NCI-H1930 (cell line): ENCODE data around the gene ACTR2.
"Not testable (repeated sequence)": the region's sequence is repeated elsewhere in the genome, so short reads cannot be mapped to it uniquely, and the experiment has no call there.

Source experiments
- DNase-seq, 2 experiments: peaks; one replicate each; lab custom pipeline; 2025; lab: John Stamatoyannopoulos, UW

The ACTR2 gene

GRCh38 chr2:65228263-65228750, 676 bp downstream of the ACTR2 start:
- DNase-seq = no peak

GRCh38 chr2:65231121-65231520, 3.5 kb downstream of the ACTR2 start:
- no peak for DNase-seq

- DNase-seq = no peak
Observed at GRCh38 chr2:65231892-65232477, 4.4 kb downstream of the ACTR2 start.

- no peak for DNase-seq
Observed at GRCh38 chr2:65232636-65233035, 5.0 kb downstream of the ACTR2 start.

DNA sequence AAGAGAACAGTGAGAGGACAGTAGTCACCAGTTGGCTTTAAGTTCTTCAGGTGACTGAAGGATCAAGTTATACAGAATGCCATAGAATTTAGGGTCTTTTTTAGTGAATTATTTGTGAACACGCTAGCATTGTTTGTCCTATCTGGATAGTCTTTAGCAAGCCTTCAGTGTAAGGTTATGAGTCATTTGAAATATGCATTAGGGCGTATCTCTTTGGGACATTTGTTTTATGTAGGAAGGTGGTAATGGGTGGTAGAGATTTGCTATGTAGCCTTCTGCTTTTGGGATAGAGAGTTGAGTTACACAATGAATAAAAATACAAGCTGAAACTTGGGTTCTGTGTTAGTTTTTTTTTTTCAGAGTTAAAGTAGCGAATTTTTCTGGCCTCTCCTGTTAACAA, 13.0 kb downstream of the ACTR2 start:
- no peak for DNase-seq

- DNase-seq = not testable (repeated sequence)
Observed at GRCh38 chr2:65244452-65244851, 16.8 kb downstream of the ACTR2 start.

- no peak for DNase-seq
Observed at GRCh38 chr2:65252640-65253039, 25.0 kb downstream of the ACTR2 start.

DNA sequence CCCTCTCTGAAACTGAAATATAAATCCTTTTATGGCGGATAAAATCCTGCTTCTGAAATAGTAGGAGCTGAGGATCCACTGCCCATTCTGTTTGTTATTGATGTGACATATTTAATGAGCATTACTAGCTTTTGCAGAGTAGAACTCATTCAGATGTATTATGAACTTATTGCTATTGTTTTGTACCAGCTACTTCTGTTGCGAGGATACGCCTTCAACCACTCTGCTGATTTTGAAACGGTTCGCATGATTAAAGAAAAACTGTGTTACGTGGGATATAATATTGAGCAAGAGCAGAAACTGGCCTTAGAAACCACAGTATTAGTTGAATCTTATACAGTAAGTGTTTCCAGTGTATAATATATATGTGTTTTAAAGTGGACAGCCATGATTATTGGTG, 27.7 kb downstream of the ACTR2 start:
- DNase-seq = no peak

GRCh38 chr2:65256054-65256453, 28.4 kb downstream of the ACTR2 start:
- DNase-seq = no peak

DNA sequence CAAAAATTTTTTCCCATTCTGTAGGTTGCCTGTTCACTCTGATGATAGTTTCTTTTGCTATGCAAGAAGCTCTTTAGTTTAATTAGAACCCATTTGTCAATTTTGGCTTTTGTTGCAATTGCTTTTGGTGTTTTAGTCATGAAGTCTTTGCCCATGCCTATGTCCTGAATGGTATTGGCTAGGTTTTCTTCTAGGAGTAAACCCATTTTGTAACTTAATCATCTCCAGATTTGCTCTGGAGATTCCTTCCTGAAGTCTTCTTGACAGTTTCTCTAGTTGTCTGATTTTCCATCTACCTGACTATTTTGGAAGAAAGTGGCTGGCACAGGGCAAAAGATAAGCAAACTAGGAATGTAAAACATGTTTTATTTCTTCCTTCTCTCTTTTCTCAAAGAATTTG, 30.2 kb downstream of the ACTR2 start:
- DNase-seq = not testable (repeated sequence)

DNA sequence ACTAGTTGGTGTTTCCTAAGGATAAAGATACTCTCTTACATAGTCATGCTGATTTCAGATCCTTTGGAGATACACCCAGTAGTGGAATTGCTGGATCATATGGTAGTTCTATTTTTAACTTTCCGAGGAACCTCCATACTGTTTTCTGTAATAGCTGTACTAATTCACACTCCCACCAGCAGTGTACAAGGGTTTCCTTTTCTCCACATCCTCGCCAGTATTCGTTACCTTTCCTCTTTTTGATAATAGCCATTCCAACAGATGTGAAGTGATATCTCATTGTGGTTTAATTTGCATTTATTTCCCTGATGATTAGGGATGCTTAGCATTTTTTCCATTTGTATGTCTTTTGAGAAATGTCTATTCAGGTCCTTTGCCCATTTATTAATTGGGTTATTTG, 34.0 kb downstream of the ACTR2 start:
- no peak for DNase-seq

GRCh38 chr2:65263262-65263661, 35.6 kb downstream of the ACTR2 start:
- no peak for DNase-seq

DNA sequence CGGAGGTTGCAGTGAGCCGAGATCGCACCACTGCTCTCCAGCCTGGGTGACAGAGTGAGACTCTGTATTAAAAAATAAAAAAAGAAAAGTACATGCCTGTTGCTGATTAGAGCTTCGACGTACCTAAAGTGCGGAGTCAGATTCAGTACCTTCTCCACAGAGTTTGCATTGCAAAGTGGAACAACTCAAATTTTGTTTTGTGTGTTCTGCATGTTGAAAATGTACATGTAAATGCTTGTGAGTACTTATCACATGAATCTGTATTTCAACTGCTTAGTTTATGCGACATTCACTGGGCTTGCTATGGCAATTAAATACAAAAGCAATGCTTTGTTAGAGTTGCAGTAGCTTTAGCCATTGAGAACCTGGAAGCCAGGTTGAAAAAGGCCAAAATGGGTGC, 36.4 kb downstream of the ACTR2 start:
- DNase-seq = no peak

- peak in 1 of 2 experiments; percentile 46 for DNase-seq
Observed at GRCh38 chr2:65264821-65265670, 37.4 kb downstream of the ACTR2 start.

DNA sequence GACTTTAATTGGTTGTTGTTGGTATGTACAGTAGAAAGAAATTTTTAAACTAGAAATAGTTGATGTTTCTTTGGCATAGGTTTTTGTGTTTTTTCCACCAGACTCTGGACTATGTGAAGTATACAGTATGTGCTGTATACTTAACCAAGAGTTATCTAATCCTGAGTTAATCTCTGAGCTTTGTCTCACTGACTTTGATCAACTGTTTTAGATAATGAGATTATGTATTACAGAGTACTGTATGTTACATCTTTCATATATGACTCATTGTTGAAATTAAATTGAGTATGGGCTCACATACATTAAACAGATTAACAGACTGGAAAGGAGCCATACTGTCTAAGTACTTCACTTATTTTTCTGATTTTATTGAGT, 38.0 kb downstream of the ACTR2 start:
- DNase-seq = no peak

- no peak for DNase-seq
Observed at GRCh38 chr2:65267008-65267407, 39.4 kb downstream of the ACTR2 start.

DNA sequence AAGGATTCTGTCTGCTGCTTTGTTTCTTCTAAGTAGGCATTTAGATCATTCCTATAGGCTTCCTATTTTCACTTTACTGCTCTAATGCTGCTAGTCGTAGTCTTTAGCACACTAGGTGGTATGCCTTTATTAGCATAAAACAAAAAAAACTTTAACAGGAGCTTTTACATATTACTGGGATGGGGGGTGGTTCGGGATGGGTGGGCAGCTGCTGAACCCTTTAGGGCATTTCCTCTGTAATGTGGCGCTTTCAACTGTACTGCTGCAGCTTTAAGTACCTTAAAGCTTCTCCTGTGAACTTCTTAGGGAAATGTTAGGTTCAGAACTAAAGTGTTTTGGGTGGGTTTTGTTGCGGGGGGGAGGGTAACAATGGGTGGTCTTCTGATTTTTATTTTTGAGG, 41.3 kb downstream of the ACTR2 start:
- no peak for DNase-seq

GRCh38 chr2:65273344-65273743, 45.7 kb downstream of the ACTR2 start:
- DNase-seq = no peak

DNA sequence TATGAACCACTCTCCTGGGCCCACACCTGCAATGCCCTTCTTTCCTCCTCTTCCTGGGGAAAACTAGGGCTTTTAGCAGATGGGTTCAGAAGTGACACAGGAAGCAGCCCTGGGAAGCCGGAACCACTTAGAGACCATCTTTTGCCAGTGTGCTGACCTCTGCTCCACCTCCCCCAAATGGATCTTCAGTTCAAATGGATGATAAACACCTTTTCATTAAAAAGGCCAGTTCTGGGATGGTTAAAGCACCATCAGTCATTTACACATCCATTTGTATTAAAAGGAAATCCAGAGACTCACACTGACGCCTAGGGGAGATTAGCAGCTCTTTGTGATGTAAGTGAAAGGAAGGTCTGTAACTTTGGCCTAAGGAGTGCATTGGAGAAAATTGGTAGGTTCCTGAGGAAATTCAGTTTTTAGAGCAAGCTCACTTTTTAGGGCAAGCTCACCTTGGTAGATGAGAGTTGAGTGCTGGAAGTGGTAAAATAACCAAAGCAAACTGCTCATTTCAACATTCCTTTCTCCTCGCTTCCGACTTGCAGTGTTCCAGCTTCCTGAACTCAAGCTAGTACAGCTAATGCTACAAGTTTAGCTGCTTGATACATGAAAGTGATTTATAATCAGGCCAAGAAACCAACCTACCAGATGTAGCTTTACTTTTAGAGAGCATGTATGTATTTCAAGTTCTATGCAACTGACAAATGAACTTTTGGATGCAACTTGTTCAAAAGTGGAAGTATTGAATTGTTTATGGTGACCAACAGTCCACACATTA, 47.7 kb downstream of the ACTR2 start:
- DNase-seq = no peak

DNA sequence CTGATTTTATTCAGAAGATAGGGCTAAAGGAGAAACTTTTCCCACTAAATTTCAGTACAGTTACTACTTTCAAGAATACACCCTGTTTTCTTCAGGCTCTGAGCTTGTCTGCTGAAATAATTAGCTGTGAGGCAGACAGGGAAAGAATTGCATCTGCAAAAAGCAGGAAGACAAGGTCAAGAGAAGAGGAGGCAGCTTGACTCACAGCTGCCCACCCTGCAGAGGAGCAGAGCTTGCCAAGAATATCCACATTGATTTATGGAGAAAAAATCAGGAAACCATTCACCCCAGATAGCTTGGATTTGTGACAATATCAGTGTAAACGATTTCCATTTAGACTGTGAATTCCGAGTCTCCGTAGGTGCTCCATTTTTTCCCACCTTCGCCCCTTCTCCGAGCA, 49.0 kb downstream of the ACTR2 start:
- no peak for DNase-seq

- no peak for DNase-seq
Observed at GRCh38 chr2:65277118-65277517, 49.5 kb downstream of the ACTR2 start.

GRCh38 chr2:65277791-65278483, 50.3 kb downstream of the ACTR2 start:
- DNase-seq = no peak
